HG02885 (cell line): ENCODE data around the gene KLHDC10.
"Not testable (repeated sequence)": the region's sequence is repeated elsewhere in the genome, so short reads cannot be mapped to it uniquely, and the experiment has no call there.

Experiments
- ATAC-seq: cut with Tn5 transposase; IDR thresholded peaks from one replicate; pipeline ENCODE4 v1.9.1; 2021; ENCODE audit warnings: mild to moderate bottlenecking; ENCODE audit not compliant: unreplicated experiment, poor library complexity

KLHDC10 gene

DNA sequence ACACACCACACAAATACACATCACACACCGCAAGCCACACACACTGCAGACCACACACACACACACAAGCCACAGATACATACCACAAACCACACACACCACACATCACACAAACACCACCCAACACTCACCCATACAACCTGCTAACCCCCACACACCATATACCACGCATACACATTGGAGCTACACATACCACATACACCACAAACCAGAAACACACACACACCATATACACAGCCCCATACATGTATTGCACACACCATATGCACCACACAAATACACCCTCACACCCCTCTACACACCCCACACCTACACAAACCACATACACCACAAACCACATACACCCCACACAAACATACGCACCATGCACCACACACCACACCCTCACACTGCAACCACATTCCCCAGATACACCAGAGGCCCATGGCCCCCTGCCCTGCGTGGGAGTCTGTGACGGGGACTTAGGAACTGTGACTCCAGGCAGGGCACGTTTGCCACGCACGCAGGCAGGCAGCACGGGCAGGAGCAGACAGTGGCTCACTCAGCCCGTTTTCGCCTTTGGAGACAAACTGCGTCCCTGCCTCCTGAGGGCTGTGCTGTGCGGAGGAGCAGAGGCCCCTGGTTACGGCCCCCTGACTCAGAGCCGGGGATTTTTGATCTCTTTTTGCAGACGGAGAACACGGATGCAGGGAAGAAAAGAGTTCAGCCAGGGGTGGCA, 82.3 kb downstream of the KLHDC10 start:
- no peak for ATAC-seq

DNA sequence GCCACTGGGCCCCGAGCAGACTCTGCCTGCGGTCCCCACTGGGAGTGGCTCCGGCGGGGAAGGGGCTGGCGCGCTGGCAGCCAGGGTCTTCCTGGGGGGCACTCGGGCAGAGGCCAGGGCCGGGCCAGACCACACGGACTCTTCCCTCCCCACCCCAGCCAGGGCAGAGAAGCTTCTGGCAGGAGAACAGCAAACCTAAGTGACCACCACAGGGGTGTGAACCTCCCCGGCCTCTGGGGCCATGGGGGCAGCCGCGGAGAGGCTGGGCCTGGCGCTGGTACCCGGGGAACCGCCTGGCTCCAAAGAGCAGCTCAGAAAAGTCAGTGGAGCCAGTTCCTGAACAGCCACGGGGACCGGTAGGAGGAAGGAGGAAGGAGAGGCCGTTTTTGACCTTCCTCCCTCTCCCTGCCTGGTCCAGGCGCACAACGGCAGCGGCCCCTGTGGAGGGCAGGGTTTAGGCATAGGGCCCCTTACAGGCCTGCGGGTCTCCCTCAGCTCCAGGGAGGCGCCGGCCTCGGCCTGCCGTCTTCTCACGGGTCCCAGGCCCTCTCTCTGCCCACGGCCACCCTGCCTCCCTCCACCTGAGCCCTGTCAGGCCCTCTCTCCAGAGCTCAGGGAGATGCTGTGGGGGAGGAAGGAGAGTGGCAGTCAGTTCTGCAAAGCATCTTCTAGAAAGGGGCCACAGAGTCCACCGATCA, 83.0 kb downstream of the KLHDC10 start:
- ATAC-seq = no peak

DNA sequence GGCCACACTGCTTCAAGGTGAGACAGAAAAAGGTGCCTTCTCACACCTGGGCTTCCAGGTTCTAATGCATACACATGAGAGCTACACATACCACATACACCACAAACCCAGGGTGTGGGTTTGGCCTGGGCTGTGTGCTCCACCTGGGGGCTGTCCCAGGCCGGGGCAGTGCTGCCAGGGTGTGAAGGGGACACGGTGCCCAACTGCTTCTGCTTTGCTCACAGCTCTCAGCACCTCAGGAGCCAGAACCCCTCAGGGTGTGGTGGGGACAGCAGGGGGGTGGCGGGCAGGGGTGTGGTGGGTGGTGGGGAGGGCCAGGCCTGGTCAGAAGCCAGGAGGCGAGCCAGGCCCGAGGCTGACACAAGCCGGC, 83.8 kb downstream of the KLHDC10 start:
- ATAC-seq = no peak

DNA sequence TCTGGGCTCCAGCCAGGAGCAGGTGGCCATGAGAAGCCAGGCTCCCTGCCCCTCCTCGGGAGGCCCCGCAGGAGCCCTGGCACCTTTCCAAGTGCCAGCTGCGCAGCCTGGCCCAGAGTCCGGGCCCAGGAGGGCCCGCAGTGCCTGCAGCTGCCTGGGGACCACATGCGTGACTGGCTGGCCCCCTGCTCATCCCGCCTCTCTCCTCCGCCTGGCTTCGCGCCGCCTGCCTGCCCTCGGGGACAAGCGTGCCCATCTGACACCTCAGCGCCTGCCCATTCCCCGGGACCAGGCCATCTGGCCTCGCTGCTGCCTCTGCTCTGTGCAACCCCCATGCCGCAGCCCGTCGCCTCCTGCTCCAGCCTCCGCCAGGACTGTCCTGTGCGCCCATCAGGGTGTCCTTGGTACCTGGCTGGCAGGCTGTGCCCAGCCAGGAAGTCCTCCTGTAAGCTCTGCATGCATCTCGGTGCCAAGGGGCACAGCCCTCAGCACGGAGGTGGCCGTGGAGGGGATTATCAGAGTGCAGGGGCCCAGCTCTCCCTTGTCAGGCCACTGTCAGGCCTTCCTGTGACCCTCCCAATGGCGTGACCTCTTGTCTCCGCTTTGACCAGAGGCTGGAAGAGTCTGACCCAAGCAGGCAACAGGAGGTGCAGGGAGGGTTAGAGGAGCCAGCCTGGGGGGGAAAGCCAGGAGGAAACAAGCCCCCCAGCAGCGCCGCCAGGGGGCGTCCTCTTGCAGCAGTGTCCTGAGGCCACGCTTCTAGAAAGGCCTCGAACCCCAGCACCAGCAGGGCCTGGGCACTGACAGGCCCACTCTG, 84.4 kb downstream of the KLHDC10 start:
- no peak for ATAC-seq

DNA sequence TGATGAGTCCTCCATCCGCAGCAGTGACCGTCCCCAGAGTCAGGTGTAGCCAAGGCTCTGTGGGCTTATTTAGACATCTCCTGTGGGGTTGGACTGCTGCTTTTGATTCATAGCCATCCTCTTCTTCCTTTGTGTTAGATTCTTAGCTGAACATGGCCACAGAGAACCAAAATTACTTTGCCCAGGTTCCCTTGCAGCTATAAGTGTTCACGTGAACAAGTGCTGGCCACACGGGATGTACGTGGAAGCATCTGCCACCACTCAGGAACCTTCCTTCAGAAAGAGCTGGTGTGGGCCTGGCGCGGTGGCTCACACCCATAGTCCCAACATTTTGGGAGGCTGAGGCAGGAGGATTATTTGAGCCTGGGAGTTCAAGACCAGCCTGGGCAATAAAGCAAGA, 85.8 kb downstream of the KLHDC10 start:
- no peak for ATAC-seq

DNA sequence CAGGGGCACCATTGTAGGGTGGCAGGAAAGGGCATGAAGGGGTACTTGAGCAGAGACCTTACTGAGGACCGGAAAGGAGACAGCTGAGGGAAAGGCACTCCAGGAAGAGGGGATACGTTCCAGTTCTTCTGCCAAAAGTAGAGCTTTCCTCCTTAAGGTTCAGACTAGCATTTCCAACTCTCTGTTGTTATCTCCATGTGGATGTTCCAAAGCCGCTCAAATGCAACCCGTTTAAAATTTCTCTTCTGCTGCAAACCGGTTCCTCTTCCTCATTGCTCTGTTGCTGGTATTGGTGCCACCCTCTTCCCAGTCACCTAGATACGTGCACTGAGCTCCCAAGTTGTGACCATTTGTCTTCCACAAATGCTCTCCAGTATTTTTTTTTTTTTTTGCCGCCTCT, 87.4 kb downstream of the KLHDC10 start:
- ATAC-seq = no peak

DNA sequence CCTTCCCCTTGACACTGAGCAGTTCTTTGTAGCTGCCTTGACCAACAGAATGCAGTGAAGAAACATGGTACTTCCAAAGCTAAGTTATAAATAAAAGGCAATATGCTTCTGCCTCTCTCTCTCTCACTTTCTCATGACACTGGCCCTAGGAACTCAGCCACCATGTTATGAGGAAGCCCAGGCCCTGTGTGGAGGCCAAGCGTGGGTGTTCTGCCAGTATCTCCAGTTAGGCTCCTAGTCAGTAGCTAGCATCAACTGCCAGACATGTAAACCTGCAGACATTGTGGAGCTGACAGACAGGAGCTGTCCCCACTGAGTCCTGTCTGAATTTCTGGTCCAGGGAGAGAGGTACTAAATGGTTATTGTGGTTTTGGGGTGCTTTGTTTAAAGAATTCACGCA, 89.7 kb downstream of the KLHDC10 start:
- no peak for ATAC-seq

DNA sequence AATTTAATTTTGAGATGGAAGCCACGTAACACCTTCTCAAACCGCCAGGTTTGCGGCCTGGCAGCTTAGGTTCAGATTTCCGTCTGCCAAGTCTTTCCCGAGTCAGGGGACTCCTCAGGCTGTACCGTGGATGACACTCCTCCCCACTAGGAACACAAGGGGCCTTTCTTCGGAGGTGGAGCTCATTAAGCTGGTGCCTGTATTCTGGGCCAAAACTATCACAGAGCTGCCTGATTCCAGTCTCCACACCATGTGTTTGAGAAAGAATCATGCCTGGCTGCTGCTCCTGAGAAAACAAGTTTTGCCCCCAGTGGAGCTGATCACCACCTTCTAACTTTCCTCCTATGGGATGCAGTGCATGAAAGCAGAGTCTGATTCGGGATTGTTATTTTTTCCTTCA, 90.1 kb downstream of the KLHDC10 start:
- no peak for ATAC-seq

DNA sequence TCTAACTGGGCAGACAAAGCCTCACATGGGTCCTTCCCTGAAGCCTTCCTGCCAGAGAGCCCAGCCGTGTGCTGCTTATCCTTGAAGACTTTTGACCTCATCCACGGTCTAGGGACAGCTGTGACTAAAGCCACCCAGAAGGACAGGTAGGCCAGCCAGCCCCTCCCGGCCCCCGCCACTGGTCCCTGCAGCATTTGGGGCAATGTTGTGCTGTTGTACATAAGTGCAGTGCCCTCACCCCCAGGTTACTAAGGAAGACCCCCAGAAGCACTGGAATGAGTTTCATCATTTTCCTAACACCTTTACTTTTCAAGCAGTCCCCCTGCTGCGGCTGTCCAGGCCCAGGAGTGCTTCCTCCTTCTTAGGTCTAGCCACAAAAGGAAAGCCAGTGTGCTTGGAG, 91.9 kb downstream of the KLHDC10 start:
- no peak for ATAC-seq

DNA sequence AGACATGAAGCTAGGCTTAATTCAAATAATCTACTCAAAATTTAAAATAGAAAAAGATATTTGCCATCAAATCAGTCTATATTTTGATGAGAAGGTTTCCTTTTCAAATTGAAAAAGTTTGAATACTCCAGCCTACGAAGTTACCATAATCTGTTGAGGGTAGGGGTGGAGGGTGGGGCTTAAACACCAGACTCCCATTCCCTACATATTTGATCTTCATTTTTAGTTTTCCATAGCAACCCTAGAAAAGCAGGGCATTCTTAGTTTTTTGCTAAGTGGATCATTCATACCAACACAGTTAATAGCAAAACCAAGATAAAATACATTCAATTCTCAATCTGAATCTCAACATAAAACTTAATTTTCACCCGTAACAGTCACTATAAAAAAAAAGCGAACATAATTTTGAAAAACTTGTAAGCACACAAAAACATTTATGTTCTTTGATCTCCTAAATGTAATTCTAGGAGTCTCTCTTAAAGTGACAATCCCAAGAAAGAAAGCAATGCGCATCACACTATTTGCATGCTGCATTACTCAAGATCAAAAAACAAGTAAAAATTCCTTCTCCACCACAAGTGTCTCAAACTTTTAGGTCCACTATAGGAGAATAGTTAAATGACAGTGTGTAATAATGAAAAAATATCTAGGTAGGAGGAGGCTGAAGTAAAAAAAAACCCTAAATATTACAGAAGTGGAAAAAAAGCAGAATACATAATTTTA, 104.1 kb downstream of the KLHDC10 start:
- no peak for ATAC-seq

DNA sequence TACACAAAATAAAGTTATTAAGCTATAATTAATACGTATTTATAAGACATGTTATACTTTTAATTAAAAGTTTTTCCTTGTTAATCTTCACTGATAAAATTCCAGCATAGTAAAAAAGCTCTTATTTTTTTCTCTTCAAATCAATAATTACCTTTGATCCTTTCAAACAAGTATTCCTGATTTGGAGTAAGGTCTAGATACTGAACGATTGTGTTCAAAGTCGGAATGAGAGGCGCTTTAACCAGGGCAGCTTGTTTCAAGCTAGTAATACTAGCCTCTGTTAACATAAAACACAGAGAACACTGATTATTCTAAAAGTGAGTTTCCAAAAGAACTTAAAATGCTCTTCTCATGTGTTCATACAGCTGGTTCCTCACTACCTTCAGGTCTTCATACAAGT, 107.9 kb downstream of the KLHDC10 start:
- no peak for ATAC-seq

DNA sequence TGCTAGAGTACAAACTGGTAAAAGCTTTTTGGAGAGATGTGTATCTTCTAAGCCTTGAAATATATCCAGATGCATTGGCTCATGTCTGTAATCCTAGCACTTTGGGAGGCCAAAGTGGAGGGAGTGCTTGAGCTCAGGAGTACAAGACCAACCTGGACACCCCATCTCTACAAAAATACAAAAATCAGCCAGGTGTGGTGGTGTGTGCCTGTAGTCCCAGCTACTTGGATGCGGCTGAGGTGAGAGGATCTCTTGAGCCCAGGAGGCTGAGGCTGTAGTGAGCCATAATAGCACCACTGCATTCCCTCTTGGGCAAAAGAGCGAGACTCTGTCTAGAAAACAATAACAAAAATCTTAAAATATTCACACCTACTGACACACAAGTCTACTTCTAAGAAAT, 109.3 kb downstream of the KLHDC10 start:
- no peak for ATAC-seq

DNA sequence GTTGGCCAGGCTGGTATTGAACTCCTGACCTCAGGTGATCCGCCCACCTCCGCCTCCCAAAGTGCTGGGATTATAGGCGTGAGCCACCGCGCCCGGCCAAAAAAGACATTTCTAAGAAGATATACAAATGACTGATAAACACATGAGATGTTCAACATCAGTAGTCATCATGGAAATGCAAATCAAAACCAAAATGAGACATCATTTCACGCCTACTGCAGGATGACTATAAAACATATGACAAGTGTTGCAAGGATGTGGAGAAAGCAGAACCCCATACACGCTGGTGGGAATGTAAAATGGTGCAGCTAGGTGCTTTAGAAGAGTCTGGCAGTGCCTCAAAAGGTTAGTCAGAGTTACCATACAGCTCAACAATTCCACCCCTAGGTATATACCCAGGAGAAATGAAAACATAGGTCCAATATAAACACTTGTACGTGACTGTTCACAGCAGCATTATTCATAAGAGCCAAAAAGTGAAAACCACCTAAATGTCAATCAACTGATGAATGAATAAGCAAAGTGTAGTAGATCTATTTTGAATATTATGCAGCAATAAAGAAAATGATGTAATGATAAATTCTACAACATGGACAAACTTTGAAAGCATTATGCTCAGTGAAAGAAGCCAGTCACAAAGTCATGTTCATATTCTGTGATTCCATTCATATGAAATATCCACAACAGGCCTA, 110.4 kb downstream of the KLHDC10 start:
- ATAC-seq = no peak

DNA sequence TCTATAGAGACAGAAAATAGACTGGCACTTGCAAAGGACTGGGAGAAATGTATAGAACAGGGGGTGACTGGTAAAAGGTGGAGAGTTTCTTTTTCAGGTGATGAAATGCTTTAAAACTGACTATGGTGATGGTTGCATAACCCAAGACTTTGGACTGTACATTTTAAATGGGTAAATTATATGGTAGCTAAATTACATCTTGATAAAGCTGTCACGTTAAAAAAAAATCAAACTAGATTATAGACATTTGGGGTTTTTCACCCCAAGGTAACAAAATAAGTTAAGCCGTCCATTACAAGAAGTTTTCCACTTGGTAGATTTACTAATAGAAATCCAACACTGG, 110.9 kb downstream of the KLHDC10 start:
- ATAC-seq = no peak

DNA sequence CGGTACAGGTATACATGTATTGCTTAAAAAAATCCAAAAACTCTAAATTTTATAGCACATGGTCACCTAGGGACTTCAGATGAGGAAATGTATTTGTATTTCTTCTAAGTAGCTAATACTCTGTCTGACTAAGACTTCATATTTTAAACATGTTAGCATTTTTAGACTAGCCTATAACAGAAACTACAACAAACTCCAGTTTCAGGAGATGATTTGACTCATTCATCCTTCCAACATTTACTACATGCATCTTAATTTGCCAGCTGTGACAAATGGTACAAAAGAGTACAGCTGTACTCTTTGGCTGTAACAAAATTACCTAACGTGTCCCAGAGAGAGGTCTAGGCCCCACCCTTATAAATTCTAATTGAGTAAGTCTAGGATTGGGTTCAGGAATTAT, 112.7 kb downstream of the KLHDC10 start:
- ATAC-seq = peak; percentile 78

DNA sequence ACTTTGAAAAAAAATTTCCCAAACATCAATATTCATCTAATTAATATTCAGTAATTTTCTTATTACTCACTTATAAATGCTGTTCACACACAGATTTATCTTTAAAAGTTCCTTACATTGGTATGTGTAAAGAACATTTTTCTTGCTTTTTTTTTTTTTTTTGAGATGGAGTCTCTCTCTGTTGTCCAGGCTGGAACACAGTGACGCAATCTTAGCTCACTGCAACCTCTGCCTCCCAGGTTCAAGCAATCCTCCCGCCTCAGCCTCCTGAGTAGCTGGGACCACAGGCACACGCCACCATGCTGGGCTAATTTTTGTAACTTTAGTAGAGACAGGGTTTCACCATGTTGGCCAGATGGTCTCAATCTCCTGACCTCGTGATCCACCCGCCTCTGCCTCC, 114.0 kb downstream of the KLHDC10 start:
- ATAC-seq = not testable (repeated sequence)
